GM12801 (cell line): Measurements from ENCODE around the gene COL28A1.

ENCODE experiments used
- TF ChIP-seq, protein P1 (sequence below): IDR thresholded peaks from one replicate; pipeline ENCODE4 v1.5.1; 2011; ENCODE audit warnings: control low read depth; ENCODE audit not compliant: insufficient read length; ENCODE audit errors: extremely low read depth

The COL28A1 gene

GRCh38 chr7:7452119-7452518 lies 83.6 kb downstream of the COL28A1 start:
- TF ChIP-seq, protein P1, sequence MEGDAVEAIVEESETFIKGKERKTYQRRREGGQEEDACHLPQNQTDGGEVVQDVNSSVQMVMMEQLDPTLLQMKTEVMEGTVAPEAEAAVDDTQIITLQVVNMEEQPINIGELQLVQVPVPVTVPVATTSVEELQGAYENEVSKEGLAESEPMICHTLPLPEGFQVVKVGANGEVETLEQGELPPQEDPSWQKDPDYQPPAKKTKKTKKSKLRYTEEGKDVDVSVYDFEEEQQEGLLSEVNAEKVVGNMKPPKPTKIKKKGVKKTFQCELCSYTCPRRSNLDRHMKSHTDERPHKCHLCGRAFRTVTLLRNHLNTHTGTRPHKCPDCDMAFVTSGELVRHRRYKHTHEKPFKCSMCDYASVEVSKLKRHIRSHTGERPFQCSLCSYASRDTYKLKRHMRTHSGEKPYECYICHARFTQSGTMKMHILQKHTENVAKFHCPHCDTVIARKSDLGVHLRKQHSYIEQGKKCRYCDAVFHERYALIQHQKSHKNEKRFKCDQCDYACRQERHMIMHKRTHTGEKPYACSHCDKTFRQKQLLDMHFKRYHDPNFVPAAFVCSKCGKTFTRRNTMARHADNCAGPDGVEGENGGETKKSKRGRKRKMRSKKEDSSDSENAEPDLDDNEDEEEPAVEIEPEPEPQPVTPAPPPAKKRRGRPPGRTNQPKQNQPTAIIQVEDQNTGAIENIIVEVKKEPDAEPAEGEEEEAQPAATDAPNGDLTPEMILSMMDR: no peak

DNA sequence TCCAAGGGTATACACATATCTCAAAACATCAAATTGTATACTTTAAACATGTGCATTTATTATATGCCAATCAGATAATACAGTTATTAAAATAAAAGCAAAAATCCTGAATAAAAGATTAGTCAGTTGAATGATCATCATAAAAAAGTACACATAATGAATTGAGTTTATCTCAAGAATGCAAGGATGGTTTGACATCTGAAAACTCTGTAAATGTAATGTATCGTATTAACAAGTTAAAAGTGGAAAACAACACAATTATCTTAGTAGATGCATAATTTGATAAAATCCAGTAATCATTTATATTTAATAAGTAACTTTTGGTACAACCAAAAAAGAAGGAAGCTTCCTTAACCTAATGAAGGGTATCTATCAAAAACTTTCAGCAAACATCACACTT lies 86.6 kb downstream of the COL28A1 start:
- TF ChIP-seq, protein P1: no peak

- TF ChIP-seq, protein P1: no peak
These were observed 89.1 kb downstream of the COL28A1 start for GRCh38 chr7:7446616-7447015.

DNA sequence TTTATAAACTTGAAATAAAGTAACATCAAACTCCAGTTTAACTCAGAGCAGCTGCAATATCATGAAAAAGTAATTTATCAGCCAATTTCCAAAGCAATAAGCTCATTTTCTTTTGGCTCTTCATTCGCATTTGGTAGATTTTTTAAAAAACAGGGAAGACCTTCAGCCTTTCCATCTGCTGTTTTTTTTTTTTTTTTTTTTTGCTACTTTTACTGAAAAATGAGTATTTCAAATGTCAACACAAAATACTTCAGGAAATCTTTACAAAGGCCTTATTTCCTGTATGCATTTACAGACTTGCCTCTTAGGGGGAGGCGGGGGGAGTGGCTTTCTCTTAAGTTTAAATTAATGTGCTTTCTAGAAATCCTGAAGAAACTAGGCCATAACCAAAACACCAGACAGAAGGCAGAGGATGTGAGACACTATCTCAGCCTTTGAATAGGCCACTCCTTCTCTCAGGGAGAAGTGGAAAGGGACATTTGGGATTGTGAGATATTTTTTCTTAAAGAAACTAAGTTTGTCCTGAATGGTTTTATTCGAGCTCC lies 91.8 kb downstream of the COL28A1 start:
- TF ChIP-seq, protein P1: no peak

DNA sequence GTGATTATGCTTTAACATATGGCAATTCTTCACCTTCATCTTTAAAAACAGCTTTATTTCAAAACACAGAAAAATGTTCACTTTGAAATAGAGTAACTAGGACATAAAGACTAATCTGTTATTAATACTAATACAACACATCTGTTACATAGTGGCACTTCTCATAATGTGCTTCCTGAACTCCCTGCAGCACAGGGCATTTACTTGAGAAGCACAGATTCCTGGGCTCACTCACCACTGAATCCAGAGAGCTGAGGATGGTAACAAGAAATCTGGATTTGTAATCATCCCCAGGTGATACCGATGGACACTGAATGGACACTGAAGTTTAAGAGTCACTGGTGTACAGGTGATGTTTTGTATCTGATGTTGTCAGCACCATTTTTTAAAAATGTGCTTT lies 96.1 kb downstream of the COL28A1 start:
- TF ChIP-seq, protein P1: no peak

DNA sequence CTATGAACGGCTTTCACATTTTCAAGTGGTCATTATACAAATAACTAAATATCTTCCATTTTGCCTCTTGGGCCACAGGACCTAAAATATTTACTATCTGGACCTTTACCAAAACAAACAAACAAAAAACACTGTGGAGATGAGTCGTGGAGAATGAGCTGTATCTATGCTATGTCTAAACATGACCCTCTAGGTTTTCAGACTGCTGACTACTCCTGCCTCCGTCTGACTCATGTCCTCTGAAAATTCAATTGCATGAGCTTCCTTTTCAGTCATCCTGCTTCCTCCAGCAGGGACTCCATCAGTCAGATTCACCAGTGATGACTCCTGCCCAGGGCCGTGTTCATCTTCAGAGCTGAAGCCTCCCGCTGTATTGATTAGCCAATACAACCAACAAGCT lies 96.8 kb downstream of the COL28A1 start:
- TF ChIP-seq, protein P1: no peak

GRCh38 chr7:7435978-7436377 lies 99.7 kb downstream of the COL28A1 start:
- TF ChIP-seq, protein P1: no peak
